ENCODE data around the gene GLP2R.

GLP2R gene

GRCh38 chr17:9837551-9838471, 12.1 kb downstream of the GLP2R start:
- H4K20me1 ChIP-seq (ENCODE audit: insufficient read depth, low read length) = no peaks in the 10 kb centered on the region
- no peaks in the 10 kb centered on the region; the same call in 1 of the 2 replicates for H3K27me3 ChIP-seq (replicated peaks; ENCODE audit: insufficient read depth, low read length)
- H3K27ac ChIP-seq (ENCODE audit: low read length) = no peak overlapping the region
- DNase-seq = no peak
- H3F3A ChIP-seq (ENCODE audit: insufficient read depth, low read length) = no peaks in the 10 kb centered on the region
- no peak overlapping the region for H3K4me3 ChIP-seq (ENCODE audit: low read length)
- H3K79me2 ChIP-seq (ENCODE audit: low read length) = no peaks in the 10 kb centered on the region
- H2AFZ ChIP-seq (ENCODE audit: low read length) = no peak overlapping the region
- H3K4me2 ChIP-seq (ENCODE audit: low read depth, low read length) = no peak overlapping the region
- H3K9me2 ChIP-seq (replicated peaks; ENCODE audit: insufficient read depth, low read length) = no peaks in the 10 kb centered on the region
- no peaks in the 10 kb centered on the region for H3K36me3 ChIP-seq (replicated peaks; ENCODE audit: insufficient read depth, low read length)
- no peak for TF ChIP-seq EZH2phosphoT487 (IDR thresholded peaks at IDR 0.05; ENCODE audit: low read length)
- TF ChIP-seq CTCF (IDR thresholded peaks at IDR 0.05; ENCODE audit: low read length) = no peak
- no peak for TF ChIP-seq EZH2 (optimal IDR thresholded peaks at IDR 0.05; ENCODE audit: low read depth, low read length)
- no peaks in the 10 kb centered on the region for H3K4me1 ChIP-seq (ENCODE audit: low read length)
- no peaks in the 10 kb centered on the region for H3K9me3 ChIP-seq (replicated peaks; ENCODE audit: insufficient read depth, low read length)
- H3K9ac ChIP-seq (ENCODE audit: low read length) = no peak overlapping the region

- Histone ChIP-seq H3K36me3 (replicated peaks; ENCODE audit: insufficient read depth, low read length) (no peaks in the 10 kb centered on the region), H3K4me2 (ENCODE audit: low read depth, low read length) (no peak overlapping the region), H3K4me3 (ENCODE audit: low read length) (no peak overlapping the region), H3K79me2 (ENCODE audit: low read length) (no peaks in the 10 kb centered on the region), H3K9me2 (replicated peaks; ENCODE audit: insufficient read depth, low read length) (no peaks in the 10 kb centered on the region), H4K20me1 (ENCODE audit: insufficient read depth, low read length) (no peaks in the 10 kb centered on the region), H3K9me3 (replicated peaks; ENCODE audit: insufficient read depth, low read length) (no peaks in the 10 kb centered on the region), H3K9ac (ENCODE audit: low read length) (no peak overlapping the region), H2AFZ (ENCODE audit: low read length) (no peak overlapping the region), H3K27ac (ENCODE audit: low read length) (no peak overlapping the region), H3K27me3 (replicated peaks; ENCODE audit: insufficient read depth, low read length) (no peaks in the 10 kb centered on the region; the same call in 1 of the 2 replicates), H3F3A (ENCODE audit: insufficient read depth, low read length) (no peaks in the 10 kb centered on the region), H3K4me1 (ENCODE audit: low read length) (no peaks in the 10 kb centered on the region)
- TF ChIP-seq CTCF (IDR thresholded peaks at IDR 0.05; ENCODE audit: low read length) = no peak
- no peak for TF ChIP-seq EZH2 (optimal IDR thresholded peaks at IDR 0.05; ENCODE audit: low read depth, low read length)
- TF ChIP-seq EZH2phosphoT487 (IDR thresholded peaks at IDR 0.05; ENCODE audit: low read length) = no peak
- no peak for DNase-seq
These were observed 13.7 kb downstream of the GLP2R start for GRCh38 chr17:9839433-9839832.

- no peak overlapping the region for H3K9ac ChIP-seq (ENCODE audit: low read length)
- H2AFZ ChIP-seq (ENCODE audit: low read length) = no peak overlapping the region
- no peak overlapping the region for H3K27ac ChIP-seq (ENCODE audit: low read length)
These were observed 16.5 kb downstream of the GLP2R start for GRCh38 chr17:9842057-9842758.

More at GRCh38 chr17:9842057-9842758, 16.5 kb downstream of the GLP2R start:
- Histone ChIP-seq H3K4me2 (ENCODE audit: low read depth, low read length) (no peak overlapping the region), H3K79me2 (ENCODE audit: low read length) (no peaks in the 10 kb centered on the region), H3K9me3 (replicated peaks; ENCODE audit: insufficient read depth, low read length) (no peaks in the 10 kb centered on the region), H3K4me3 (ENCODE audit: low read length) (no peak overlapping the region), H3K36me3 (replicated peaks; ENCODE audit: insufficient read depth, low read length) (no peaks in the 10 kb centered on the region), H3K4me1 (ENCODE audit: low read length) (no peaks in the 10 kb centered on the region), H3F3A (ENCODE audit: insufficient read depth, low read length) (no peaks in the 10 kb centered on the region), H3K27me3 (replicated peaks; ENCODE audit: insufficient read depth, low read length) (no peaks in the 10 kb centered on the region; the same call in 1 of the 2 replicates), H4K20me1 (ENCODE audit: insufficient read depth, low read length) (no peaks in the 10 kb centered on the region), H3K9me2 (replicated peaks; ENCODE audit: insufficient read depth, low read length) (no peaks in the 10 kb centered on the region)
- DNase-seq = no peak
- TF ChIP-seq EZH2 (optimal IDR thresholded peaks at IDR 0.05; ENCODE audit: low read depth, low read length) (no peak), EZH2phosphoT487 (IDR thresholded peaks at IDR 0.05; ENCODE audit: low read length) (no peak), CTCF (IDR thresholded peaks at IDR 0.05; ENCODE audit: low read length) (no peak)
